HepG2 (cell line): Measurements from ENCODE around the gene CDKN2AIP. TPM values are rescaled to one million over a fixed set of nuclear protein-coding genes. Genes with fewer than 3 reads are reported as not detected.

Source experiments
- ADNP ChIP-seq: sonication (generic); formaldehyde crosslinking; IDR thresholded peaks from 2 replicates; pipeline ENCODE4 v1.4.0; 2020; ENCODE audit warnings: missing genetic modification reagents
- ATF7-NPFF ChIP-seq: sonication (generic); formaldehyde crosslinking; IDR thresholded peaks from 2 replicates; pipeline ENCODE4 v1.8.1; 2023; ENCODE audit warnings: mild to moderate bottlenecking, low read depth, missing genetic modification reagents, moderate library complexity
- CHD2 ChIP-seq: IDR thresholded peaks from 2 replicates; pipeline ENCODE4 v1.6.1; 2011; ENCODE audit warnings: low read depth, low read length, improper control_type of control experiment
- EEA1 ChIP-seq: sonication (generic); formaldehyde crosslinking; IDR thresholded peaks from 2 replicates; pipeline ENCODE4 v1.5.1; 2020; ENCODE audit warnings: mild to moderate bottlenecking, missing genetic modification reagents, borderline replicate concordance
- FLYWCH1 ChIP-seq: sonication (generic); formaldehyde crosslinking; IDR thresholded peaks from 2 replicates; pipeline ENCODE4 v1.8.1; 2023; ENCODE audit warnings: mild to moderate bottlenecking, missing genetic modification reagents
- FOXJ3 ChIP-seq: sonication (generic); formaldehyde crosslinking; IDR thresholded peaks from 2 replicates; pipeline ENCODE4 v1.4.0; 2020; ENCODE audit warnings: missing genetic modification reagents, mild to moderate bottlenecking, borderline replicate concordance
- GATAD2A ChIP-seq: IDR thresholded peaks from 2 replicates; pipeline ENCODE4 v1.6.1; 2016
- HHEX ChIP-seq: IDR thresholded peaks from 2 replicates; pipeline ENCODE4 v1.6.1; 2016; ENCODE audit warnings: control low read depth
- HOXA5 ChIP-seq: sonication (generic); formaldehyde crosslinking; IDR thresholded peaks from 2 replicates; pipeline ENCODE4 v1.4.0; 2020; ENCODE audit warnings: missing genetic modification reagents
- MAF1 ChIP-seq: sonication (generic); formaldehyde crosslinking; IDR thresholded peaks from 2 replicates; pipeline ENCODE4 v1.5.0; 2020; ENCODE audit warnings: missing genetic modification reagents, borderline replicate concordance
- MBD4 ChIP-seq: IDR thresholded peaks from 2 replicates; pipeline ENCODE4 v1.6.1; 2012; ENCODE audit warnings: low read length, inconsistent platforms, borderline replicate concordance
- MED13 ChIP-seq: sonication (generic); formaldehyde crosslinking; IDR thresholded peaks from 2 replicates; pipeline ENCODE4 v1.5.0; 2020; ENCODE audit warnings: missing genetic modification reagents
- MLLT10 ChIP-seq: sonication (generic); formaldehyde crosslinking; IDR thresholded peaks from 2 replicates; pipeline ENCODE4 v1.4.0; 2020; ENCODE audit warnings: missing genetic modification reagents
- NFE2L1 ChIP-seq: sonication (generic); formaldehyde crosslinking; IDR thresholded peaks from 2 replicates; pipeline ENCODE4 v1.4.0; 2020; ENCODE audit warnings: missing genetic modification reagents, mild to moderate bottlenecking, borderline replicate concordance
- POLR2AphosphoS2 ChIP-seq: IDR thresholded peaks from 2 replicates; pipeline ENCODE4 v1.6.1; 2011; ENCODE audit warnings: low read depth, low read length, improper control_type of control experiment
- RELA ChIP-seq: sonication (generic); formaldehyde crosslinking; IDR thresholded peaks from 2 replicates; pipeline ENCODE4 v1.4.0; 2020; ENCODE audit warnings: missing genetic modification reagents
- SMARCE1 ChIP-seq: fragments of 450-650 bp; IDR thresholded peaks from 2 replicates; pipeline ENCODE4 v1.6.1; 2017; ENCODE audit warnings: borderline replicate concordance
- TEAD2 ChIP-seq: sonication (generic); formaldehyde crosslinking; IDR thresholded peaks from 2 replicates; pipeline ENCODE4 v1.9.0; 2021; ENCODE audit warnings: missing genetic modification reagents
- TOPORS ChIP-seq: sonication (generic); formaldehyde crosslinking; IDR thresholded peaks from 2 replicates; pipeline ENCODE4 v1.8.0; 2023; ENCODE audit warnings: mild to moderate bottlenecking, missing genetic modification reagents
- ZBTB21 ChIP-seq: sonication (generic); formaldehyde crosslinking; IDR thresholded peaks from 2 replicates; pipeline ENCODE4 v1.4.0; 2020; ENCODE audit warnings: missing genetic modification reagents
- ZKSCAN5 ChIP-seq: sonication (generic); formaldehyde crosslinking; IDR thresholded peaks from 2 replicates; pipeline ENCODE4 v1.5.1; 2020; ENCODE audit warnings: mild to moderate bottlenecking, missing genetic modification reagents
- ZNF30 ChIP-seq: sonication (generic); formaldehyde crosslinking; IDR thresholded peaks from 2 replicates; pipeline ENCODE4 v1.5.0; 2020; ENCODE audit warnings: mild to moderate bottlenecking, missing genetic modification reagents
- ZNF496 ChIP-seq: sonication (generic); formaldehyde crosslinking; IDR thresholded peaks from 2 replicates; pipeline ENCODE4 v1.8.1; 2023; ENCODE audit warnings: mild to moderate bottlenecking, moderate library complexity, missing genetic modification reagents; ENCODE audit not compliant: insufficient replicate concordance
- ZNF552 ChIP-seq: sonication (generic); formaldehyde crosslinking; IDR thresholded peaks from 2 replicates; pipeline ENCODE4 v1.9.0; 2022; ENCODE audit warnings: missing genetic modification reagents, mild to moderate bottlenecking, borderline replicate concordance
- ZNF572 ChIP-seq: sonication (generic); formaldehyde crosslinking; IDR thresholded peaks from 2 replicates; pipeline ENCODE4 v1.5.1; 2020; ENCODE audit warnings: mild to moderate bottlenecking, missing genetic modification reagents
- ZNF652 ChIP-seq: IDR thresholded peaks from 2 replicates; pipeline ENCODE4 v1.6.1; 2016; ENCODE audit warnings: low read depth, borderline replicate concordance
- ZNF691 ChIP-seq: sonication (generic); formaldehyde crosslinking; IDR thresholded peaks from 2 replicates; pipeline ENCODE4 v1.4.0; 2020; ENCODE audit warnings: missing genetic modification reagents, low read depth, mild to moderate bottlenecking, borderline replicate concordance
- ZNF720 ChIP-seq: sonication (generic); formaldehyde crosslinking; IDR thresholded peaks from 2 replicates; pipeline ENCODE4 v1.4.0; 2020; ENCODE audit warnings: missing genetic modification reagents
- ZNF75D ChIP-seq: sonication (generic); formaldehyde crosslinking; IDR thresholded peaks from 2 replicates; pipeline ENCODE4 v1.8.1; 2023; ENCODE audit warnings: missing genetic modification reagents, mild to moderate bottlenecking, borderline replicate concordance
- polyA plus RNA-seq, 8 experiments: library from polyadenylated mRNA; depleted of rRNA in 3 of 8; stranded (reverse) in 7 of 8; unstranded in 1 of 8; fragments of >200 nt; fragmentation: Illumina TruSeq in 4 of 8; extraction: Trizol in 4 of 8; gene quantifications; 2 replicates each; pipeline versions ENCODE4 v1.2.1 to v1.2.3, GENCODE V29; 2011 to 2016; ENCODE audit warnings: low read depth in 4 of 8, missing spikeins in 1 of 8, mixed read lengths in 1 of 8; ENCODE audit not compliant: insufficient read depth in 1 of 8
- total RNA-seq, 5 experiments: library from RNA; depleted of rRNA; stranded (reverse); fragments of >200 nt; fragmentation: Illumina TruSeq; extraction: Trizol; gene quantifications; 2 replicates each; pipeline ENCODE4 v1.2.3, GENCODE V29; 2016; ENCODE audit warnings: low read depth in 1 of 5
- TF ChIP-seq, protein P1 (sequence below): sonication (generic); formaldehyde crosslinking; IDR thresholded peaks from 2 replicates; pipeline ENCODE4 v1.5.0; 2020; ENCODE audit warnings: mild to moderate bottlenecking, missing genetic modification reagents, borderline replicate concordance
- TF ChIP-seq, protein P2 (sequence below): sonication (generic); formaldehyde crosslinking; IDR thresholded peaks from 2 replicates; pipeline ENCODE4 v1.5.0; 2020; ENCODE audit warnings: missing genetic modification reagents

The CDKN2AIP gene
- total and polyA plus RNA-seq, 2 of the 13 experiments (the other 11 are each of a cell fraction or from before 2014, with no cell fraction given) = 17.0 to 18.7 TPM

DNA sequence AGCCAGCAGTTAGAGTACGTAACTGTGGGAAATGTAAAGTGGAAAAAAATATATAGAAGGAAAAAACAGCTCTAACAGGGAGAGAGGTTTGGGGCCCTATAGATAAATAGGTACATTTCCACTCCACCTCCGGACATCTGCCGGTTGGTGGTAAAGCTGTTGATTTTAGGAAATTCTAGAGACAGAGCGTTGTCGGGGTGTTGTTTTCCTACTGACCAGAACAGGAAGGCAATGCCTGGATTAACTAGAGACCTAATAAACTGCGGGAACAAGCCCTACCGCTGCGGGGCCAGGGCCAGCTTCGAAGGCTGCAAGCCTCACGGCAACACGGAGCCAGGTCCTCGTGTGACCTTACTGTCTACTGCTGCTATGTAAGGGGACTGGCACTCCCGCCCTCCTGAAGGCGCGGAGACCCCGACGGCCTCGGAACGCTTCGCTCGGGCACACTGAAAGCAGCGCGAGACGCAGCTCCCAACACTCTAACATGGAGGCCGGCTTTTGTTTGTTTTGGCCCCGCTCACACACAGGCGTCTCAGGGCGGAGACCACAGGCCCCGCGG lies 702 bp upstream of the CDKN2AIP start (continued):
- TF ChIP-seq EEA1 (CRISPR knock-in tag) (peak; percentile 58; the same call in 1 of the 2 replicates), ZNF496 (CRISPR knock-in tag) (no peak), NFE2L1 (no peak), ZNF720 (CRISPR knock-in tag) (no peak), ZBTB21 (CRISPR knock-in tag) (no peak; the same call in 1 of the 2 replicates), CHD2 (peak; percentile 84), POLR2AphosphoS2 (no peak), MLLT10 (CRISPR knock-in tag) (0 out of 2 replicates have a peak, but pooled peaks have one; percentile 47), TEAD2 (CRISPR knock-in tag) (peak; percentile 92), ZNF552 (CRISPR knock-in tag) (peak; percentile 67; the same call in 1 of the 2 replicates), HOXA5 (no peak), ZNF30 (peak; percentile 80; the same call in 1 of the 2 replicates), RELA (no peak; the same call in 1 of the 2 replicates), MED13 (CRISPR knock-in tag) (peak; percentile 49; the same call in 1 of the 2 replicates), MAF1 (CRISPR knock-in tag) (no peak), TOPORS (peak; percentile 68; the same call in 1 of the 2 replicates), ZKSCAN5 (CRISPR knock-in tag) (no peak), ATF7-NPFF (peak; percentile 90), FOXJ3 (peak; percentile 76), ADNP (CRISPR knock-in tag) (no peak), MBD4 (no peak), SMARCE1 (no peak), ZNF75D (CRISPR knock-in tag) (no peak), FLYWCH1 (CRISPR knock-in tag) (no peak), GATAD2A (CRISPR knock-in tag) (peak; percentile 59; the same call in 1 of the 2 replicates), ZNF572 (CRISPR knock-in tag) (no peak), ZNF652 (CRISPR knock-in tag) (no peak), ZNF691 (CRISPR knock-in tag) (peak; percentile 81; the same call in 1 of the 2 replicates), HHEX (CRISPR knock-in tag) (0 out of 2 replicates have a peak, but pooled peaks have one; percentile 7)
- TF ChIP-seq, protein P1, sequence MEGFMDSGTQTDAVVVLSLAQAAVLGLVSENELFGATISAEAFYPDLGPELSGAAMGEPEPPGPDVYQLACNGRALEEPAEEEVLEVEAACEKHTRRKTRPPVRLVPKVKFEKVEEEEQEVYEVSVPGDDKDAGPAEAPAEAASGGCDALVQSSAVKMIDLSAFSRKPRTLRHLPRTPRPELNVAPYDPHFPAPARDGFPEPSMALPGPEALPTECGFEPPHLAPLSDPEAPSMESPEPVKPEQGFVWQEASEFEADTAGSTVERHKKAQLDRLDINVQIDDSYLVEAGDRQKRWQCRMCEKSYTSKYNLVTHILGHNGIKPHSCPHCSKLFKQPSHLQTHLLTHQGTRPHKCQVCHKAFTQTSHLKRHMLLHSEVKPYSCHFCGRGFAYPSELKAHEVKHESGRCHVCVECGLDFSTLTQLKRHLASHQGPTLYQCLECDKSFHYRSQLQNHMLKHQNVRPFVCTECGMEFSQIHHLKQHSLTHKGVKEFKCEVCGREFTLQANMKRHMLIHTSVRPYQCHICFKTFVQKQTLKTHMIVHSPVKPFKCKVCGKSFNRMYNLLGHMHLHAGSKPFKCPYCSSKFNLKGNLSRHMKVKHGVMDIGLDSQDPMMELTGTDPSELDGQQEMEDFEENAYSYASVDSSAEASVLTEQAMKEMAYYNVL (CRISPR knock-in tag) = peak; percentile 77
- TF ChIP-seq, protein P2, sequence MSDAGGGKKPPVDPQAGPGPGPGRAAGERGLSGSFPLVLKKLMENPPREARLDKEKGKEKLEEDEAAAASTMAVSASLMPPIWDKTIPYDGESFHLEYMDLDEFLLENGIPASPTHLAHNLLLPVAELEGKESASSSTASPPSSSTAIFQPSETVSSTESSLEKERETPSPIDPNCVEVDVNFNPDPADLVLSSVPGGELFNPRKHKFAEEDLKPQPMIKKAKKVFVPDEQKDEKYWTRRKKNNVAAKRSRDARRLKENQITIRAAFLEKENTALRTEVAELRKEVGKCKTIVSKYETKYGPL (CRISPR knock-in tag) = peak; percentile 49; the same call in 1 of the 2 replicates
